HL-60/S4 (cell line): Measurements from ENCODE around the gene SPRED2.

Experiments used
- in situ Hi-C: fragments of 300-500 bp; cut with MboI; formaldehyde crosslinking; loops from 2 replicates; pipeline ENCODE4 v1.14.3; 2022; ENCODE audit warnings: low sequenced_read_pairs

SPRED2 gene

GRCh38 chr2:65443509-65444186 lies 11.2 kb upstream of the SPRED2 start:
- in situ Hi-C loops = no loop called here

GRCh38 chr2:65442420-65443020 lies 10.1 kb upstream of the SPRED2 start:
- in situ Hi-C loops = no loop called here

GRCh38 chr2:65438137-65438899 lies 5.9 kb upstream of the SPRED2 start:
- in situ Hi-C loops = no loop called here

- in situ Hi-C loops = no loop called here
These were observed 5.2 kb upstream of the SPRED2 start for GRCh38 chr2:65437392-65438135.

- in situ Hi-C loops = no loop called here
These were observed 4.4 kb upstream of the SPRED2 start for GRCh38 chr2:65436824-65437221.

- in situ Hi-C loops = no loop called here
These were observed 3.9 kb upstream of the SPRED2 start for GRCh38 chr2:65436169-65436823.

GRCh38 chr2:65435625-65436168 lies 3.3 kb upstream of the SPRED2 start:
- in situ Hi-C loops = no loop called here

GRCh38 chr2:65434592-65435241 lies 2.3 kb upstream of the SPRED2 start:
- in situ Hi-C loops = no loop called here

- in situ Hi-C loops = no loop called here
These were observed 775 bp downstream of the SPRED2 start for GRCh38 chr2:65431421-65432226.

GRCh38 chr2:65430603-65431420 lies 1.6 kb downstream of the SPRED2 start:
- in situ Hi-C loops = no loop called here

- in situ Hi-C loops = no loop called here
These were observed 2.4 kb downstream of the SPRED2 start for GRCh38 chr2:65429786-65430602.

- in situ Hi-C loops = no loop called here
These were observed 4.9 kb downstream of the SPRED2 start for GRCh38 chr2:65427532-65427931.

- in situ Hi-C loops = no loop called here
These were observed 7.1 kb downstream of the SPRED2 start for GRCh38 chr2:65425276-65425675.

GRCh38 chr2:65424391-65424790 lies 8.0 kb downstream of the SPRED2 start:
- in situ Hi-C loops = no loop called here

- in situ Hi-C loops = no loop called here
These were observed 11.0 kb downstream of the SPRED2 start for GRCh38 chr2:65421432-65421748.

- in situ Hi-C loops = no loop called here
These were observed 11.5 kb downstream of the SPRED2 start for GRCh38 chr2:65420712-65421431.

- in situ Hi-C loops = no loop called here
These were observed 14.8 kb downstream of the SPRED2 start for GRCh38 chr2:65417509-65418085.
